Activated naive CD4-positive, alpha-beta T cell treated with anti-CD3 and anti-CD28 coated beads, Interleukin-2, amount 50 U/mL, for 72 hours (primary cell): ENCODE measurements around the gene TSHZ2. TPM values are rescaled to one million over a fixed set of nuclear protein-coding genes. Genes with fewer than 3 reads are reported as not detected.
A peak's percentile ranks its signal among the peaks of the same experiment; 100 is the strongest.
"Not testable (repeated sequence)": the region's sequence is repeated elsewhere in the genome, so short reads cannot be mapped to it uniquely, and the experiment has no call there.

Experiments
- ATAC-seq, 2 donors: fragments of 150-1000 bp; cut with Tn5 transposase; 2 replicates each; pipeline ENCODE4 v1.10.0; 2021; ENCODE audit warnings: mild to moderate bottlenecking in 2 of 2, moderate library complexity in 2 of 2
- DNase-seq, 2 donors: peaks; one replicate each; pipeline ENCODE4 v3.0.0; 2021 to 2022; ENCODE audit warnings: low spot score in 2 of 2
- H3K27ac Mint-ChIP-seq, 2 donors: one replicate each; pipeline ENCODE4 v1.8.0; 2022; ENCODE audit warnings: mild to moderate bottlenecking in 2 of 2, mixed read lengths in 2 of 2
- H3K36me3 Mint-ChIP-seq, 2 donors: one replicate each; pipeline ENCODE4 v1.8.0; 2022; ENCODE audit warnings: mixed read lengths in 2 of 2
- H3K9me3 Mint-ChIP-seq, 2 donors: one replicate each; pipeline ENCODE4 v1.8.0; 2022; ENCODE audit warnings: mixed read lengths in 2 of 2
- total RNA-seq, 2 donors: library from RNA; stranded (reverse); gene quantifications; one replicate each; pipeline ENCODE4 v1.2.3, GENCODE V29; 2022

The TSHZ2 gene
- total RNA-seq, 2 donors from 2014 or later, result 31.4 to 91.0 TPM

DNA sequence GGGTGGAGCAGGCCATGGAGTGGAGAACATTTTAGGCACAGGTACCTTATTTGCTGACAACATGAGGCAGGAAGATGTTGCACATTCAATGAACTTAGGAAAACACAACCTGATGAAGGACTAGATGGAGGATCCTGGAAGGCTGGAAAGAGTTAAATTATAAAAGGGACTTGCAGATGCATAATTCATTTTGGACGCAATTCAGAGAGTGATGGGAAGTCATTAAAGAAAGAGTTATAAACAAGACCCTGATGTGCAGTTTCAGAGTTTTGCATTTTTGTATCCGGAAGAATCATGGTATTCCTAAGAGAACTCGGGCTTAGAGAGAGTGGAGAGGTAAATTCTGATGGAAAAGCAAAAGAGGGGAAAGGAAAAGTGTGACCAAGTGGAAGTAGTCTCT, 104.5 kb downstream of the TSHZ2 start:
- peaks cover 0 to 7% of the 10 kb centered on the region in 2 donors for H3K9me3 Mint-ChIP-seq
- peaks cover 6 to 31% of the 10 kb centered on the region in 2 donors for H3K36me3 Mint-ChIP-seq
- DNase-seq (no peak), ATAC-seq (no peak)
- H3K27ac Mint-ChIP-seq, result no peak overlapping the region

- Mint-ChIP-seq H3K27ac (no peak overlapping the region), H3K36me3 (peaks cover 6 to 41% of the 10 kb centered on the region in 2 donors), H3K9me3 (peaks cover 0 to 7% of the 10 kb centered on the region in 2 donors)
- DNase-seq, result peak in 1 of 2 donors; percentile 45
- peak; percentile 86 to 89 for ATAC-seq
Measured at GRCh38 chr20:53077373-53078205, 105.4 kb downstream of the TSHZ2 start.

DNA sequence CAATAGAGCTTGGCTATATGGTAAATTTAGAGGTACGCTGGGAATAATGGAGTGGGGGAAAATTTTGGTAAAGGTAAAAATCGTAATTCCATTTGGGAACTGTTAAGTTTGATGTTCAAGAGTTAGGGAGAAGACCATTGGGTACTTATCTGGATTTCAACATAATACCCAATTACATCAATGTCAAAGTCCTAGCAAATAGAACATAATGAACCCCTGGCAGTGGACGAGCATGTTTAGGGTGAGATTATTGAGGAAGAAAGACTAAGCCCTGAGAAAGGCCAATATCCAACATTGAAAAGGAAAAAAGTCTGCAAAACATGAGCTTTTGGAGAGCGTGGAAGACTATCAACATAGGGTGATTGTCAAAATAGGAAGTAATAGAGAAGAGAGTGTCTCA, 106.6 kb downstream of the TSHZ2 start:
- DNase-seq, result no peak
- no peak overlapping the region for H3K27ac Mint-ChIP-seq
- peaks cover 5 to 34% of the 10 kb centered on the region in 2 donors for H3K36me3 Mint-ChIP-seq
- no peak for ATAC-seq
- H3K9me3 Mint-ChIP-seq, result no peaks in the 10 kb centered on the region

GRCh38 chr20:53079261-53079691, 107.1 kb downstream of the TSHZ2 start:
- Mint-ChIP-seq H3K27ac (no peak overlapping the region), H3K9me3 (no peaks in the 10 kb centered on the region), H3K36me3 (peaks cover under 1 to 29% of the 10 kb centered on the region in 2 donors)
- ATAC-seq, result no peak
- DNase-seq, result no peak

- DNase-seq (no peak), ATAC-seq (no peak)
- Mint-ChIP-seq H3K36me3 (peaks cover 0 to 29% of the 10 kb centered on the region in 2 donors), H3K27ac (peak overlapping the region in 1 of 2 donors; percentile 26), H3K9me3 (no peaks in the 10 kb centered on the region)
Measured at GRCh38 chr20:53079828-53080686, 107.9 kb downstream of the TSHZ2 start.

GRCh38 chr20:53080687-53080962, 108.5 kb downstream of the TSHZ2 start:
- no peak for ATAC-seq
- Mint-ChIP-seq H3K27ac (no peak overlapping the region), H3K9me3 (no peaks in the 10 kb centered on the region), H3K36me3 (peaks cover 0 to 35% of the 10 kb centered on the region in 2 donors)
- no peak for DNase-seq

- no peak for ATAC-seq
- Mint-ChIP-seq H3K27ac (peak overlapping the region; percentile 73 to 92), H3K9me3 (peaks cover 0 to 4% of the 10 kb centered on the region in 2 donors), H3K36me3 (peaks cover 0 to 41% of the 10 kb centered on the region in 2 donors)
- DNase-seq, result no peak
Measured at GRCh38 chr20:53080969-53081871, 109.1 kb downstream of the TSHZ2 start.

DNA sequence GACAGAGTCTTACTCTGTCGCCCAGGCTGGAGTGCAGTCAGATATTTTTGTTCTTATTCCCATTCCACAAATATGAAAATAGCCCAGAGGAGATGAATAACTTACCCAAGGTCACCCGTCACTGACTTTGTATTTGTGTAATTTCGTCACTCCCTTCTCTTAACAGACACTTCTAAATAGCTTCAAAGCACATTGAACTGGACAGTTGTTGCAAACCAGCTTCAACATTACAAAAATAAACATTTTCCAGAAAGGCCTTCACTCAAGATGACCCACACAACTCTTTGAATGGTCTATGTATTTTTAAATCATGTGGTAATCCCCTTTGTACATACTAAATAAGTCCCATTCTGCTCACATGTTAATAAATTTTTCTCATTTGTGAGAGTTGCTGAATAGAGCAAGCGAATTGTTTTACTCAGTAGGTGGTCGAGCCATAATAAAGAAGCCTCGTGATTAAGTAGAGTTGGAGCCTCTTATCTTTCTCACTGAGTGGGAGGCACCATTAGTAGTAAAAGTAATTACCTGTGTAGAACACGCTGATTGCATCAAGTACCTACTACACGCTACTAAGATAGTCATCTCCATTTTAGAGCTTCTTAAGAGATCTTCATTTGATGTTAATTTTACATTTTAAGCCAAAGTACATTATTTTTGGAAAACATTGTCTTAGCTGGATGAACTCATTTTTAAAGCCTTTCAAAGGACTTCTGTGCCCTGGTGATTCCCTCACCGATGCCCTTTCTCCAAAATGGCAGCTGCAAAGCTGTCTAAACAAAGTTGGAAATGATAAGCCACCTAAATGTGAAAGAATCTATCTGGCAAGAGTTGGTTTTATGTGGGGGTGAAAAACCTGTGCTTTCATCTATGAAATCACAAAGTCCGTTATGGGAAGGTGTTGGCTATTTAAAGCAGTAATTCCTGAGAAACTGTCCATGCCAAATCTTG, 110.0 kb downstream of the TSHZ2 start:
- no peak for ATAC-seq
- Mint-ChIP-seq H3K27ac (peak overlapping the region; percentile 73 to 92), H3K9me3 (peaks cover 5 to 10% of the 10 kb centered on the region in 2 donors), H3K36me3 (peaks cover 4 to 49% of the 10 kb centered on the region in 2 donors)
- no peak for DNase-seq

- no peak for DNase-seq
- no peak for ATAC-seq
- H3K27ac Mint-ChIP-seq, result no peak overlapping the region
- H3K36me3 Mint-ChIP-seq, result peaks cover 9 to 62% of the 10 kb centered on the region in 2 donors
- H3K9me3 Mint-ChIP-seq, result peaks cover 5 to 14% of the 10 kb centered on the region in 2 donors
Measured at GRCh38 chr20:53083411-53083810, 111.3 kb downstream of the TSHZ2 start.

DNA sequence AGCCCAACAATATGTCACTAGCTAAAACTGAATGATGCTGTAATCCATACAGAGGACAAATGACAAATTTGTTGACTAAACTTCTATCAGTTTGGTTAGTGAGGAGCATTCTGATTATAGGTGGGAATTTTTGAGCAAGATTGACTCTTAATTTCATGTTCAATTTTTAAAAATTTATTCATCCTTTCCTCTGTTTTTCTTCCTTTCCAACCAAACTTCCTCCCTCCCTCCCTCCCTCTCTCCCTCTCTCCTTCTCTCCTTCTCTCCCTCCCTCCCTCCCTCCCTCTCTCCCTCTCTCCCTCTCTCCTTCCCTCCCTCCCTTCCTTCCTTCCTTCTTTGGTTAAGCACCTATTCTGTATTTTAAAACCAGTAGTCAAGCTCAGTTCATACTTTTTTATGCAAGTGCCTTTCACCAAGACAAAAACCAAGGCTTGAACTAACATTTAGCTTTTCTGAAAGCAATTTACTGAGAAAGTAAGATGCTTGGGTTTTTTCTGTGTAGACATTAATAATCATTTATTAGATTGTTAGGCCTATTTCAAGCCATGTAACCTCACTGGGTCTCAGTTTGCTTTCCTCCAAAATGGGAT, 112.3 kb downstream of the TSHZ2 start:
- H3K9me3 Mint-ChIP-seq, result peaks cover 5 to 14% of the 10 kb centered on the region in 2 donors
- no peak for ATAC-seq
- peaks cover 9 to 70% of the 10 kb centered on the region in 2 donors for H3K36me3 Mint-ChIP-seq
- H3K27ac Mint-ChIP-seq, result no peak overlapping the region
- DNase-seq, result no peak

GRCh38 chr20:53085720-53086119, 113.6 kb downstream of the TSHZ2 start:
- DNase-seq, result no peak
- Mint-ChIP-seq H3K9me3 (peaks cover 5 to 14% of the 10 kb centered on the region in 2 donors), H3K27ac (peak overlapping the region; percentile 11 to 34), H3K36me3 (peaks cover 9 to 66% of the 10 kb centered on the region in 2 donors)
- ATAC-seq, result no peak

GRCh38 chr20:53087037-53087777, 115.0 kb downstream of the TSHZ2 start:
- Mint-ChIP-seq H3K36me3 (peaks cover 9 to 52% of the 10 kb centered on the region in 2 donors), H3K9me3 (peaks cover 5 to 14% of the 10 kb centered on the region in 2 donors), H3K27ac (peak overlapping the region; percentile 62 to 92)
- DNase-seq (no peak), ATAC-seq (peak in 1 of 2 donors; percentile 51)

DNA sequence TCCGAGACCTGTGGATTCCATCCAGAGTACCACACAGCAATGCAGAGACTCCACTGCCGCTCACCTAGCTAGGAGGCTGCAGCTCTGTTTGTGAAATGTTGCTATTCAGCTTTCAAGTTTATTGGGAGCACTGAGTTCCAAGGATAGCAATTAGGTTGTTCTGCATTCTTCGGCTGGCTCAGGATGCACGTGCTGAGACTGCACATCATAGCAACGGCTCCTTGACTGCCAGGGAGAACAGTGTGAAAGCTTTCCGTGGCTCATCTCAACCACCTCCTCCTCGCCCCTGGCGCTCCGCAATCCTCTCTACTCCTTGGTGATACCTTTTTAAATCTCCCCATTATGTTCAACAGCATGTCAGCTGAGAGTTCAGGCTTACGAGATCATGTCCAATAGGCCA, 116.6 kb downstream of the TSHZ2 start:
- peak overlapping the region in 1 of 2 donors; percentile 29 for H3K27ac Mint-ChIP-seq
- peaks cover 5 to 19% of the 10 kb centered on the region in 2 donors for H3K9me3 Mint-ChIP-seq
- peaks cover 9 to 57% of the 10 kb centered on the region in 2 donors for H3K36me3 Mint-ChIP-seq
- ATAC-seq, result no peak
- DNase-seq, result no peak

DNA sequence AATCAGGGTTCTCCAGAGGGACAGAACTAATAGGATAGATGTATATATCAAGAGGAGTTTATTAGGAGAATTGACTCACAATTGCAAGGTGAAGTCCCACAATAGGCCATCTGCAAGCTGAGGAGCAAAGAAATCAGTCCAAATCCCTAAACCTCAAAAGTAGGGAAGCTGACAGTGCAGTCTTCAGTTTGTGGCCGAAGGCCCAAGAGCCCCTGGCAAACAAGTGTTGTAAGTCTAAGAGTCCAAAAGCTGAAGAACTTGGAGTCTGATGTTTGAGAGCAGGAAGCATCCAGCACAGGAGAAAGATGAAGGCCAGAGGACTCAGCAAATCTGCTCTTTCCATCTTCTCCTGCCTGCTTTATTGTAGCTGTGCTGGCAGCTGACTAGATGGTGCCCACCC, 117.7 kb downstream of the TSHZ2 start:
- ATAC-seq, DNase-seq, H3K27ac Mint-ChIP-seq: not testable (repeated sequence)
- Mint-ChIP-seq H3K9me3 (peaks cover 5 to 19% of the 10 kb centered on the region in 2 donors), H3K36me3 (peaks cover 9 to 67% of the 10 kb centered on the region in 2 donors)
